OCI-M2 (cell line): ENCODE results near the gene CCSER2.
A peak's percentile ranks its signal among the peaks of the same experiment; 100 is the strongest.
"Not testable (repeated sequence)": the region's sequence is repeated elsewhere in the genome, so short reads cannot be mapped to it uniquely, and the experiment has no call there.

ENCODE experiments used
- DNase-seq: peaks from one replicate; lab custom pipeline; 2025; ENCODE audit not compliant: unreplicated experiment; lab: John Stamatoyannopoulos, UW

The CCSER2 gene

DNA sequence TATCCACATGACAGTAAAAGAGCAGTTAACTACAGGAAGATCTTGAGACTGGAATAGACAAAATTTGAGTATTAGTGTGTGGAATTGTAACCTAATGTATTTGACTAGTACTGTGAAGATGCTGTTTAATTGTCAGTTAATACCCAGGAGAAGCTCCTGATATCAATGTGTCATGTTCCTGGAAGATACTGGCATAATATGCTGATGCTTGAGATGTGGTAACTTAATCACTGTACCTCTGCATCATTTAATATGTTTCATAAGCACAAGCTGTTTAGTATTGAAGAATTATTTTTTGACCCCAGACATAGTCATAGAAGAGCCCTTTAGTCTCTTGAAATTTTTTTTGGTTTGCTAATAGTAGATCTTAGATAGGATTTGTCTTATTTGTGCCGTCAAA lies 15.4 kb downstream of the CCSER2 start:
- DNase-seq, result no peak

DNA sequence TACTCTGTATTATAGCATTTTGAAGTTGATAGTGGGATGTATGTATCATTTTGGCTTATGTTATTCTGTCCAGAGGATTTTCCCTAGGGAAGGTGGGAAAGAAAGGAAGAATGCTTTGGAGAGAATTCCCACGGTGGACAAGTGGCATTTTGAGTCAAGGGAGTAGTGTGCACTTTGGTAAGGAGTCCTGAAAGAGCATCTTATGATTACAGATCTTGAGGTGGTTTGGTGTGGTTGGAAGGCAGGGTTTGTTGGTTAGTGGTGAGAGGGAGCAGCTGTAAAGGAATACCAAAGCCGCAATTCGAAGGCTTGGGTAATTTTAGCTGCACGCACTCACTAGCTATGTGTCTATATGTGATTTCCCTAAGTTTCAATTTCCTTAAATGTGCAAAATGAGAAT lies 16.1 kb downstream of the CCSER2 start:
- DNase-seq, result no peak

DNA sequence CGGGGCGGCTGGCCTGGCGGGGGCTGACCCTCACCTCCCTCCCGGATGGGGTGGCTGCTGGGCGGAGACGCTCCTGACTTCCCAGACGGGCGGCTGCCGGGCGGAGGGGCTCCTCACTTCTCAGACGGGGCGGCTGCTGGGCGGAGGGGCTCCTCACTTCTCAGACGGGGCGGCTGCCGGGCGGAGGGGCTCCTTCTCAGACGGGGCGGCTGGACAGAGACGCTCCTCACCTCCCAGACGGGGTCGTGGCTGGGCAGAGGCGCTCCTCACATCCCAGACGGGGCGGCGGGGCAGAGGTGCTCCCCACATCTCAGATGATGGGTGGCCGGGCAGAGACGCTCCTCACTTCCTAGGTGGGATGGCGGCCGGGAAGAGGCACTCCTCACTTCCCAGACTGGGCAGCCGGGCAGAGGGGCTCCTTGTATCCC lies 19.2 kb downstream of the CCSER2 start:
- DNase-seq, result not testable (repeated sequence)

DNA sequence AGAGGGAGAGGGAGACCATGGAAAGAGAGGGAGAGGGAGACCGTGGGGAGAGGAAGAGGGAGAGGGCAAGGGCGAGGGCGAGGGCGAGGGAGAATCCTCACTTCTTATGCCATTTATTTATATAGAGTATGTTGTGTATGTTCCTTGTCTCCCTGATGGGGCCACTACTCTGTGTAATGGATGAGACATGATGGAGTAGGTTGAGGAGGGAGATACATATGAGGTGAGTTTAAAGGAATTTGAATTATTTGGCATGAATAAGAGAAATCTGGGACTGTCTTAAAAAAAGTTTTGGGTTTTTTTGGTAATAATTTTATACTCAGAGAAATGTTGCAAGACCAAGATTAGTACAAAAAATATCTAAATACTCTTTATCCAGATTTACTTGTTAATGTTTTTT lies 20.1 kb downstream of the CCSER2 start:
- DNase-seq, result no peak

DNA sequence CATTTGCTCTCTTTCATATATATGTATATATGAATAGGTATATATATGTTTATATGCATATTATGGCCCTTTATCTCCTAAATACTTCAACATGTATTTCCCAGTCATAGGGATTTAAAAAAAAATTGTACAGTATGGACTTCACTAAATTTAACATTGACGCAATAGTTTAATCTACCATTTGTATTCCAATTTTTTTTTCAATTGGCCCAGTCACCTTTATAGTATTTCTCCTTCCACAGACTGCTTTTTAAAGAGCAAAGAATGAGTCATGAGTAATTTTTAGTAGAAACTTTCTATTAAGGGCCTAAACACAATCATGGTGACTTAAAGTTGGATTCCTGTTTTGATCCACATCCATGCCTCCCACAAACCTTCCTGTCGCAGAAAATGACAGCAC lies 20.5 kb downstream of the CCSER2 start:
- DNase-seq, result no peak

DNA sequence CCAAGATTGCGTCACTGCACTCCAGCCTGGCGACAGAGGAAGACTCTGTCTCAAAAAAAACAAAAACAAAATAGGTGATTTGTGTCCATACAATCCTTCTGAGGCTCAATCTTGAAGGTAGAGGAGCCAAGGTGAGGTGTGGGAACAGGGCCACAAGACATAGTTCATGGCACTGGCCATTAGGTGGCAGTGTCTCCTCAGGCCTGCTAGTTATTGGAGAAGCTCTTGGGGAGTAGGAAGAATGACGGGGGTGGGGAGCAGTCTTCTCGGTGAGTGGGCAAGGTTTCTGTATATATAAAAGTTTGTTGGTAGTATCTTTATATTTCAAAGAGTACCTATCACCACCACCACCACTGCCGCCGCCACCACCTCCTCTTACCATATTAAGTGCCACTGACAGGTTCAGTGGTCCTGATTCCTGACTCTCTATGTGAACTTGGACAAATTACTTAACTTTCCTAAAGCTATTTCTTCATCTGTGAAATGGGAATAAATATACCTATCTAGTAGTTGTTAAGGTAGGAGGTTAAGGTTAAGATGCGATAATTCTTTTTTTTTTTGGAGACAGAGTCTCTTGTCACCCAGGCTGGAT lies 24.0 kb downstream of the CCSER2 start:
- no peak for DNase-seq

DNA sequence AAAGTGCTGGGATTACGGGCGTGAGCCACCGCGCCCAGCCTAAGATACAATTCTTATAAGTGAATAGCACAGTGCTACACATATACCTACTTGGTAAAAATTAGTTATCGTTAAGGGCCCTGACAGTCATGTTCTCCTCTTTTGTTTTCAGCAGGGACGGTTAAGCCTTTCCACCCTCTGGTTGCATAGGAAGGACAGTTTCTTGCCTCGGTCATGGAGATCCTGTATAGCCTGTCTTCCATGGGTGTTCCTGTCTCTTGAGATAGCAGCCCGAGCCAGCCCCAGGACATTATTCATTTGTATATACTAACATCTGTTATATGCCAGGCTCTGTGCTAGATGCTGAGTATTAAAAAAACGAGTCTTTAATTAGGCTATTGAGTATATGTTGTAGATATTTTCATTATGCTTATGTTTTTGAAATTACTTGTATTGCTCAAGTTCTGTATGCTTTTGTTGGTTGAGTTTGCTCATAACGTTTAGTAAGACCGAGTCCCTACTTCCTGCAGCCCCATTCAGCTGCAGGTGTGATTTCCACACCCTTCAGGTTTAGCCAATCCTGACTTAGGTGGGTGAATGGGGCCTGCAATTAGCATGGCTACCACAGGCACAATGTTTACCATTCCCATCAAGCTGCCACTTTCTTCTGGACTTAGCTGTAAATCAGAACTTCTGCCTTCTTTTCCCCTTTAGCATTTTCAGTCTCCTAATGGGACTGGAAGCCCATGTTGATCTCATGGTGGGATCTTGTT lies 24.8 kb downstream of the CCSER2 start:
- no peak for DNase-seq

DNA sequence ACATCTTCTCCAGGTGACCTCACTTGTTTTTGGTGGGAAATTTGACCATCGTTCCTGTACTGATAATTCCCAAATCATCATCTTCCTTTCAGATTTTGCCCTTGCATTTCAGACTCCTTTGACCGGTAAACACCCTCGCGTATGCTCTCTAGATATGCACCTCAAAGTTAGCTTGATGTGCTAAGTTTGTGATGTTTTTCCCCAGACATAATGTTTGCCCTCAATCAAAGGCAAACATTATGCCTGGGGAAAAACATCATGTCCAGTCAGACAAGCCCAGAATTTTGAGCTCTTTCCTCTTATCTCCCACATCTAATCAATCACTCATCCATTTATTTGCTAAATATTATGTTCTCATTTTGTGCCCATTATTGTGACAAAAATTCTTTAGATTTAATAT lies 26.2 kb downstream of the CCSER2 start:
- DNase-seq, result no peak

DNA sequence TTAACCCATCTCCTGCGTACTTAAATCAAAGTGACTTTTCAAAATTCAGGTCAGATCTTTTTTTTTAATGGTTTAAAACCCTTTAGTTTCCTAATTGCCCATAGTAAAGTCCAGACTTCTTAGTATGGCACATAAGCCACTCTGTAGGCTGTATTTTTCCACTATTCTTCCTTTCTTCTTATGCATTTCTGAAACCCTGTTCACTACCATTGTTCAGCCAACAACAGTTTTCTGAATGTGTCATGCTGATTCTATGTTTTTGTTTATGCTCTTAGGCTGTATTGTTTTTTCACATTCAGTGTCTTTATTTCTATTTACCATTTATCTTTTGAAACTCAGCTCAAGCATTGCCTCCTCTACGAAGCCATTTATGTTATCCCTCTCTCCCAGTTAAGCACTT lies 26.7 kb downstream of the CCSER2 start:
- DNase-seq, result no peak

DNA sequence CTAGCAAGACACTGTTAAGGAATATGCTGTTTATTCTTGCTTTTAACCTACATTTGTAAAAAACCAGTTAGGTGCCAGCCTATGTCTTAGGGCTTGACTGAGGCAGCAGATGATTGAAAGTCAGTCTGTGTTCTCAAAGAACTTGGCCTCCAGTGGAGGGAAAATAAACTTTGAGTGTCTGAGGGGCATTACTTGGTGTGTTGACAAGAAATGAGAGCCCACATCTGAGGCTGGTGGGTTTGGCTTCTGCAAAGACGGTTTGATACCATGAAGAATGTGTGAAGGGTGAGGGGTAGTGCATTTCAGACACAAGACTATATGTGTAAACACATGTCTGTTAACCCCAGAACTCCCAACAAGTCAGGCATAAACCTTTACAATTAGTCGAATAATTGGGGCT lies 28.5 kb downstream of the CCSER2 start:
- DNase-seq, result no peak

DNA sequence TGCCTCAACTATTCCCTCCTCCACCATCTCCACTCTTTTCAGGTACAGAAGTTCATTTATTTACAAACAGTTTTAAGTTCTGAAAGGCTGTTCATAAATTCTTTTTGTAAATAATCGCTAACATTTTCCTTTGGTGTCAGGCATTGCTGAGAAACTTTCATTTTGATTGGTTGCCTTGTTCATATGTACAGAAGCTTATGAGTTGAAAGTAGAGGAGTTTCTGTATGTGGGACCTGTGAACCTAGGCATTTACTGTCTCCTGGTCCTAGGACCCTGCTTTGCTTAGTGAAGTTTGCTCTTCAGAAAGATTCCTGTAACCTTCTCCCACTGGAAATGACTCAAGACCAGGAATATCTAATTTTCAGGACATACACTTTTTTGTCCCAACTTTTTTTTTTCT lies 30.4 kb downstream of the CCSER2 start:
- DNase-seq, result no peak

DNA sequence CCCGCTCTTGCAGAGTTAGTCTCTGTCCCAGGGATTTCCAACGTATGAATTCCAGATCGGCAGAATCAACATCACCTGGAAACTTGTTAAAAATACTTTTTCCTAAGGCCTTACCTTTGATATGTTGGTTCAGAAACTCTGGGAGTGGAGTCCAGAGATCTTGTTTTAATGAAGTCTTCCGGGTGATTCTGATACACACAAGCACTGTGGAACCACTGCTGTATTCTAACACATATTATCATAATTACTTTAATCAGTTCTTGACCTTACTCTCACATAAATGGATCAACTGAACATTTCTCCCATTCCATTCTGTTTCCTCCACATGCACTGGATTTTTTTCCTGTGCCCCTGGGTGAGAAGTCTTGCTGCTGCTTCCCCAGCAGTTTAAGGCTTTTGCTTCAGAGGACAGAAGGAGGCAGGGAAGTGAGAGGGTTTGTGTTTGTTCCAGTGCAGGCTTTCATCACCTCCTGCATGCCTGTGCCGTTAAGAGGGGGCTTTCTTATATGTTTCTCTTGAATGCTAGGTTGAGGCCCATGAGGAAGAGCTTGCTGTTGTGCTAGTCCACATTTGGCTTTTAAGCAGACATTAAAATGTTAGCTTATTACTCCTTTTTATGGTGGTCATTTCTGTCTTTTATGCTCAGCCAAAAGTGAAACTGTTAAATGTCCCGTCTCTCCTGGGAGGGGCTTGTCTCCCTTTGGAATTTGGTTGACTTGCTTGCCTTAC lies 32.4 kb downstream of the CCSER2 start:
- DNase-seq, result no peak

DNA sequence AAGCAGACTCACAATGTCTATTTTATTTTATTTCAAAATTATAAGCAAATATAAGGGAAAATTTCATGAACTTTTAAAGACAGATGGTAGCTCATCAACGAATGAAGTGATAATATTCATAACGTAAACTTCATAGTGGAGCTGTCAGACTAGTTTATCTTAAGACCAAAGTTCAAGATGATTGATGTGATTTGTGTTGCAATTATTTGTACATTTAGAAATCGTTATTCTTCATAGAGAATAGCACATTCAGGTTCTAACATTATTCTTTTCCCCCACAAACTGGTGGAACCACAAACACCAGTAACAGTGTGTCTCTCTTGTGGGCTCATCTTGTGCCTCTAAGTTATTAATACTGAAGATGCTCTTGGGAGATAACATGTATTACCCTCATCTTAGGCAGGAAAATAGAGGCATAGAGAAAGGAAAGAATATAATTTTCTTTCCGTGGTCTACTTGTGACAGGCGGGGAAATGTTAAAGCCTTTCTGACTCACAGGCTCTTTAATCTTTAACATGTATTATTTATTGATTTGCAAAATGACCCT lies 37.0 kb downstream of the CCSER2 start:
- DNase-seq, result no peak

DNA sequence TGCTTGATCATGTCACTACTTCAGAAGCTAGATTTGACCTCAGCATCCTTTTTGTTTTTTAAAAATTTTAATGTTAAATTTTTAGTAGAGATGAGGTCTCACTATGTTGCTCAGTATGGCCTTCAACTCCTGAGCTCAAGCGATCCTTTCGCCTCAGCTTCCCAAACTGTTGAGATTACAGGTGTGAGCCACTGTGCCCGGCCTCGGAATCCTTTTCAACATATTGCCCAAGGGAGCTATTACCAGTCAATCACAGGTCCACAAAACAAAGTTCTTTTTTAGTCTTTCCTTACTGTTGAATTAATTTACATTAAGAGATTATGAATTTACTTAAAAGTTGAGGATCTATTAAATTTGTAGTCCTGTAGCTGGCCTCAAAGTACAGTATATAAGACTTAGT lies 37.7 kb downstream of the CCSER2 start:
- DNase-seq, result no peak

DNA sequence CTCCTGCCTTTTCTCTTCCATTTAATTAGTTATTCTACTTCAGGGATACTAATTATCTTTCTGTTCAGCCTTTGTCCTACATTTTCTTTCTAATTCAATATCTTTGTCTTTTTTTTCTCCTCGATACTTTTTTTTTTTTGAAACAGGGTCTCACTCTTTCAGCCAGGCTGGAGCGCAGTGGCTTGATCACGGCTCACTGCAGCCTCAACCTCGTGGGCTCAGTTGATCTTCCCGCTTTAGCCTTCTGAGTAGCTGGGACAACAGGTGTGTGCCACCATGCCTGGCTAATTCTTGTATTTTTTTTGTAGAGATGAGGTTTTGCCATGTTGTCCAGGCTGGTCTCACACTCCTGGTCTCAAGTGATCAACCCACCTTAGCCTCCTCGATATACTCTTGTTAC lies 38.9 kb downstream of the CCSER2 start:
- no peak for DNase-seq

DNA sequence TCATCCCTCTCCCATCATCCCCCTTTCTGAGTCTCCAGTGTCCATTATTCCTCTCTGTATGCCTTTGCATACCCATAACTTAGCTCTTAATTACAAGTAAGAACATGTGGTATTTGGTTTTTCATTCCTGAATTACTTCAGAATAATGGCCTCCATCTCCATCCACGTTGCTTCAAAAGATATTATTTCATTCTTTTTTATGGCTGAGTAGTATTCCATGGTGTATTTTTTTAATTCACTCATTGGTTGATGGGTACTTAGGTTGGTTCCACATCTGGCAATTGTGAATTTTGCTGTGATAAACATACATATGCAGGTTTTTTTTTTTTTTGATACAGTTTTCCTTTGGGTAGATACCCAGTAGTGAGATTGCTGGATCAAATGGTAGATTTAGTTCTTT lies 40.4 kb downstream of the CCSER2 start:
- DNase-seq, result no peak

DNA sequence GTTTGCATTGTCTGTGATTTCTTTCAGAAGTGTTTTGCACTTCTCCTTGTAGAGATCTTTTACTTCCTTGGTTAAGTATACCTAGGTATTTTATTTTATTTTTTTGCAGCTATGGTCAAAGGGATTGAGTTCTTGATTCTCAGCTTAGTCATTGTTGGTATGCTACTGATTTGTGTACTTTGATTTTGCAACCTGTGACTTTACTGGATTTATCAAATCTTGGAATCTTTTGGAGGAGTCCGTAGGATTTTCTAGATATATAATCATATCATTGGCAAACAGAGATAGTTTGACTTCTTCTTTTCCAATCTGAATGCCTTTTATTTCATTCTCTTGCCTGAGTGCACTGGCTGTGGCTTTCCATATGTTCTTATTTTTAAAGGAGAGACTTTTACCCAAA lies 41.9 kb downstream of the CCSER2 start:
- no peak for DNase-seq

DNA sequence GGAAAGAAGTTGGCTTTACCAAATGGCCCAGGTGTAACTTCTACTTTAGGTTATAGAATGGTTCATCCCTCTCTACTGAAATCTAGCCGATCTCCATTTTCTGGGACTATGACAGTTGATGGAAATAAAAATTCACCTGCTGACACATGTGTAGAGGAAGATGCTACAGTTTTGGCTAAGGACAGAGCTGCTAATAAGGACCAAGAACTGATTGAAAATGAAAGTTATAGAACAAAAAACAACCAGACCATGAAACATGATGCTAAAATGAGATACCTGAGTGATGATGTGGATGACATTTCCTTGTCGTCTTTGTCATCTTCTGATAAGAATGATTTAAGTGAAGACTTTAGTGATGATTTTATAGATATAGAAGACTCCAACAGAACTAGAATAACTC lies 43.6 kb downstream of the CCSER2 start:
- DNase-seq, result no peak

DNA sequence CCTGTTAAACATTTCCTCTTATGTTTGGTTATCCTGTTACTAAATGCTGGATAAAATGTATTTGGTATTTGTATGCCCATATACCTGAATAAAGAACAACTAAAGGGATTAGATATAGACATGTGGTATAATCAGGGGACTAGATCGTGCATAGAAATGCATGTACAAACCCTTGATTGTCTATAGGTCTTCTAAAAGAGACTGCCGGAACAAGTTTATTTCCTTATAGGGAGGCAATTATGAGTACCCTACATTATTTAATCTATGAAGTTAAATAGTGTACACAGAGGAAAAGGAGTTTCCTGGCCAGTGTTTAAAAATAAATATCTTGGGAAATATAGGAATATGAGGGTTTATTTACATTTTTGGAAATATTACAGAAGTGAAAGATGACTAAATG lies 44.6 kb downstream of the CCSER2 start:
- DNase-seq, result no peak

DNA sequence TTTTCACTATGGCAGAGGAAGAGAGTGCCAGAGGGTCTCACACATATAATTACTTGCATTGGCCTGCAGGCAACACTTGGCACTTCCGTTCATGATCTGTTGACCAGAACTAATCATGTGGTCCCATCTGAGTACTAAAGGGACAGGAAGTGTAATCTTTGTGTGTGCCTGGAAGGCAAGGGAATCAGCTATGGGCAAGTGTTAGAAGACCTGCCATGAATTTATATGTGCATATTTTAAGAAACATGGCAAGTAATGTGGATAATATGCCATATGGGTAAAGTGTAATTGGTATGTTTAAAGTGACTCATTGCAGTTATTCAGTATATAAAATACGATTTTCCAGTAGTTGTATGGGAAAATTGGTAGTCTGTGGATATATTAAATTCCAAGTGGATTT lies 46.1 kb downstream of the CCSER2 start:
- DNase-seq, result no peak

DNA sequence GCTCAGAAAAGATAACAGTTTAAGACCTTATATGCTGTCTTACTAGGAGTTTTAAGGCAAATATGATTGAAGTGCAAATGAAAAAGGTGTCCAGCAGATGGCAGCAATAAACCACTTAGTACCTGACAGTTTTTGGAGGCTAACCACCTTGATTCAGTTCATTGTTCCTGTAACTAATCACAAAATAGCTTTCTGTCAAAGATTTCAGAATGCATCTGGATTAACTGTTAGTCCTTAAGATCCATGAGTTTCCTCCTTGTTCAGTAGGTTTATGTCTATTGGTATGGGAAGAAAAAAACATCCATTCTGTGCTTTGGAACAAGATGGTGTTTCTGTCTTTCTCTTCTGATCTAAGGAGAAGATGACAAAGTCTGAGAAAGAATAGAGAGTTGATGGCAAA lies 46.6 kb downstream of the CCSER2 start:
- peak; percentile 3 for DNase-seq

DNA sequence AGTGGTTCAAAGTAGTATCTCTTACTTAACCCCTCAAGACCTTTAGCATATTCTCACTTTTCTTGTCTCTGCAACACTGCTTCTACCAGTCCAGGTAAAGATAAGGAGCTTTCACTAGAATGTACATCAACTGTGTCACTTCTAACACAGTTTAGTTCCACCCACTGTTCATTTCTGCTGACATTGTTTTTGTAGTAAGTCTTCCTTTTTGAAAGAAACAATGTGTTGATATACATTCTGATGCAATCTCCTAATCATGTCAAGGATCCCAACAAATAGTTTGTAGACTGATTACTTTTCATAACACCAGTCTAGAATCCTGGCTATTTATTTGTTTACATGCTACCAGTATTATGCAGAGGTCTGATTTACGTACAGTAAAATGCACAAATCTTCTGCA lies 47.5 kb downstream of the CCSER2 start:
- no peak for DNase-seq
